Thyroid gland (tissue), 4 donors: Measurements from ENCODE around the gene PRRC1. TPM values are rescaled to one million over a fixed set of nuclear protein-coding genes. Genes with fewer than 3 reads are reported as not detected.

Experiments used
- DNase-seq, 2 donors: peaks; one replicate each; pipeline ENCODE4 v3.0.0-alpha.2; 2019
- H3K27ac ChIP-seq, 3 donors: fragments of 200-600 bp; sonication (generic); 1 replicate in 2 of 3; 2 replicates in 1 of 3; pipeline ENCODE4 v1.5.1; 2016 to 2019; ENCODE audit warnings: mild to moderate bottlenecking in 1 of 3, moderate library complexity in 1 of 3
- H3K27me3 ChIP-seq: fragments of 200-600 bp; sonication (generic); one replicate; pipeline ENCODE4 v1.5.1; 2019
- H3K36me3 ChIP-seq, 2 donors: fragments of 200-600 bp; sonication (generic); one replicate each; pipeline ENCODE4 v1.5.1; 2016 to 2019
- H3K4me1 ChIP-seq, 2 donors: fragments of 200-600 bp; sonication (generic); one replicate each; pipeline ENCODE4 v1.5.1; 2017 to 2019
- H3K4me3 ChIP-seq, 3 donors: fragments of 200-600 bp; sonication (generic); replicated peaks in 1 of 3; 1 replicate in 2 of 3; 2 replicates in 1 of 3; pipeline ENCODE4 v1.5.1; 2016; ENCODE audit warnings: mild to moderate bottlenecking in 1 of 3
- H3K9me3 ChIP-seq: fragments of 200-600 bp; sonication (generic); one replicate; pipeline ENCODE4 v1.5.1; 2017
- CTCF ChIP-seq, 6 experiments: fragments of 200-600 bp in 3 of 6; fragments of 450-650 bp in 3 of 6; sonication (generic) in 3 of 6; IDR thresholded peaks; one replicate each; pipeline ENCODE4 v1.5.1; 2016 to 2019; ENCODE audit warnings: antibody characterized with exemption in 6 of 6, mild to moderate bottlenecking in 2 of 6, inconsistent platforms in 1 of 6, moderate library complexity in 1 of 6
- POLR2A ChIP-seq, 2 donors: fragments of 450-650 bp; IDR thresholded peaks; one replicate each; pipeline ENCODE4 v1.6.1; 2017; ENCODE audit warnings: antibody characterized with exemption in 2 of 2, mild to moderate bottlenecking in 2 of 2, moderate library complexity in 1 of 2
- WGBS, 2 donors: methylation state at CpG; one replicate each; pipeline ENCODE4 v1.1.5; 2017; 5-methylcytosine and 5-hydroxymethylcytosine counted together
- intact Hi-C: fragments of 100-400 bp; cut with DNase I; formaldehyde crosslinking; loops from one replicate; pipeline ENCODE4 v1.15.1; 2023
- total RNA-seq, 4 donors: library from RNA; depleted of rRNA; stranded (reverse); fragments of >200 nt; gene quantifications; one replicate each; pipeline ENCODE4 v1.2.3, GENCODE V29; 2016

Gene PRRC1
- total RNA-seq, 4 donors from 2014 or later, result 47.4 to 79.0 (median 70.9) TPM

- H3K27ac ChIP-seq, result no peak overlapping the region
- H3K4me3 ChIP-seq, result no peak overlapping the region
- no peaks in the 10 kb centered on the region for H3K27me3 ChIP-seq
- DNase-seq, result no peak
- 92 to 95% methylated on average over 3 of the region's 3 CpGs for WGBS, 2 donors
- peaks cover 0 to 17% of the 10 kb centered on the region in 2 donors for H3K36me3 ChIP-seq
- TF ChIP-seq POLR2A (IDR thresholded peaks at IDR 0.05), result no peak
- TF ChIP-seq CTCF (IDR thresholded peaks at IDR 0.05), result no peak
- intact Hi-C loops, result no loop called here
- no peaks in the 10 kb centered on the region for H3K4me1 ChIP-seq
- no peaks in the 10 kb centered on the region for H3K9me3 ChIP-seq
Observed at GRCh38 chr5:127556609-127557334, 39.3 kb downstream of the PRRC1 start.

- intact Hi-C loops, result no loop called here
- Histone ChIP-seq H3K4me1 (no peaks in the 10 kb centered on the region), H3K27ac (no peak overlapping the region), H3K4me3 (no peak overlapping the region), H3K9me3 (no peaks in the 10 kb centered on the region), H3K36me3 (peaks cover 0 to 9% of the 10 kb centered on the region in 2 donors), H3K27me3 (no peaks in the 10 kb centered on the region)
- no peak for DNase-seq
- TF ChIP-seq POLR2A (IDR thresholded peaks at IDR 0.05) (no peak), CTCF (IDR thresholded peaks at IDR 0.05) (no peak)
- WGBS, 2 donors, result 73 to 77% methylated on average over 2 of the region's 2 CpGs
Observed at GRCh38 chr5:127558273-127558672, 40.8 kb downstream of the PRRC1 start.

- 93 to 94% methylated on average over 3 of the region's 3 CpGs for WGBS, 2 donors
- no peaks in the 10 kb centered on the region for H3K27me3 ChIP-seq
- H3K27ac ChIP-seq, result no peak overlapping the region
- H3K36me3 ChIP-seq, result no peaks in the 10 kb centered on the region
- no peaks in the 10 kb centered on the region for H3K4me1 ChIP-seq
- H3K9me3 ChIP-seq, result no peaks in the 10 kb centered on the region
- no peak for DNase-seq
- H3K4me3 ChIP-seq, result no peak overlapping the region
- intact Hi-C loops, result no loop called here
- TF ChIP-seq CTCF (IDR thresholded peaks at IDR 0.05) (no peak), POLR2A (IDR thresholded peaks at IDR 0.05) (no peak)
Observed at GRCh38 chr5:127561254-127561653, 43.8 kb downstream of the PRRC1 start.

- H3K4me1 ChIP-seq, result no peaks in the 10 kb centered on the region
- 23 to 31% methylated on average over 3 of the region's 3 CpGs for WGBS, 2 donors
- no peak for DNase-seq
- no peaks in the 10 kb centered on the region for H3K36me3 ChIP-seq
- no peak for TF ChIP-seq POLR2A (IDR thresholded peaks at IDR 0.05)
- TF ChIP-seq CTCF (IDR thresholded peaks at IDR 0.05), result no peak
- H3K27me3 ChIP-seq, result no peaks in the 10 kb centered on the region
- intact Hi-C loops, result no loop called here
- no peak overlapping the region for H3K4me3 ChIP-seq
- no peak overlapping the region for H3K27ac ChIP-seq
- H3K9me3 ChIP-seq, result no peaks in the 10 kb centered on the region
Observed at GRCh38 chr5:127562252-127562651, 44.8 kb downstream of the PRRC1 start.

- no peak for DNase-seq
Observed at GRCh38 chr5:127563136-127563535, 45.7 kb downstream of the PRRC1 start.

More at GRCh38 chr5:127563136-127563535, 45.7 kb downstream of the PRRC1 start:
- H3K4me1 ChIP-seq, result no peaks in the 10 kb centered on the region
- TF ChIP-seq CTCF (IDR thresholded peaks at IDR 0.05) (no peak), POLR2A (IDR thresholded peaks at IDR 0.05) (no peak)
- H3K9me3 ChIP-seq, result no peaks in the 10 kb centered on the region
- H3K27ac ChIP-seq, result no peak overlapping the region
- no peaks in the 10 kb centered on the region for H3K36me3 ChIP-seq
- 63 to 73% methylated on average over 2 of the region's 2 CpGs for WGBS, 2 donors
- intact Hi-C loops, result no loop called here
- no peak overlapping the region for H3K4me3 ChIP-seq
- H3K27me3 ChIP-seq, result no peaks in the 10 kb centered on the region
